Keratinocyte (primary cell): ENCODE results near the gene RBM4.

Experiments
- CTCF ChIP-seq, 3 experiments: IDR thresholded peaks in 1 of 3; conservative IDR thresholded peaks in 1 of 3; optimal IDR thresholded peaks in 1 of 3; 2 replicates in 2 of 3; 3 replicates in 1 of 3; pipeline versions ENCODE3 to v1.5.1; 2011; ENCODE audit warnings: low read length in 3 of 3, mild to moderate bottlenecking in 3 of 3, moderate library complexity in 2 of 3, control low read depth in 1 of 3, inconsistent platforms in 1 of 3; ENCODE audit not compliant: insufficient read depth in 2 of 3; ENCODE audit errors: extremely low read depth in 1 of 3
- EZH2 ChIP-seq: IDR thresholded peaks from one replicate; pipeline ENCODE4 v1.6.1; 2012; ENCODE audit warnings: inconsistent platforms, mild to moderate bottlenecking, low read length, moderate library complexity

GRCh38 chr11:66676282-66676919 lies 37.9 kb downstream of the RBM4 start:
- TF ChIP-seq CTCF (optimal IDR thresholded peaks at IDR 0.05 in 1 of 3, IDR thresholded peaks at IDR 0.05 in 1 of 3, conservative IDR thresholded peaks at IDR 0.05 in 1 of 3; ENCODE audit: extremely low read depth in 1 of 3, insufficient read depth in 2 of 3, low read length in 3 of 3) (no peak), EZH2 (no peak)
